HG02588 (cell line): ENCODE results near the gene GBGT1.
"Not testable (repeated sequence)": the region's sequence is repeated elsewhere in the genome, so short reads cannot be mapped to it uniquely, and the experiment has no call there.

ENCODE experiments used
- ATAC-seq: cut with Tn5 transposase; IDR thresholded peaks from one replicate; pipeline ENCODE4 v1.9.1; 2021; ENCODE audit warnings: mild to moderate bottlenecking, moderate library complexity; ENCODE audit not compliant: unreplicated experiment

Gene GBGT1

GRCh38 chr9:133199648-133200321 lies 36.1 kb upstream of the GBGT1 start:
- no peak for ATAC-seq

GRCh38 chr9:133195029-133195428 lies 31.3 kb upstream of the GBGT1 start:
- no peak for ATAC-seq

GRCh38 chr9:133194597-133194996 lies 30.9 kb upstream of the GBGT1 start:
- ATAC-seq: no peak

GRCh38 chr9:133191989-133192388 lies 28.3 kb upstream of the GBGT1 start:
- no peak for ATAC-seq

GRCh38 chr9:133189826-133190225 lies 26.1 kb upstream of the GBGT1 start:
- ATAC-seq: no peak

- ATAC-seq: no peak
Observed at GRCh38 chr9:133188843-133189180, 25.1 kb upstream of the GBGT1 start.

GRCh38 chr9:133188006-133188842 lies 24.5 kb upstream of the GBGT1 start:
- ATAC-seq: no peak

- no peak for ATAC-seq
Observed at GRCh38 chr9:133187561-133188005, 23.9 kb upstream of the GBGT1 start.

GRCh38 chr9:133186736-133187135 lies 23.0 kb upstream of the GBGT1 start:
- no peak for ATAC-seq

GRCh38 chr9:133184971-133185370 lies 21.3 kb upstream of the GBGT1 start:
- no peak for ATAC-seq

GRCh38 chr9:133182151-133182550 lies 18.4 kb upstream of the GBGT1 start:
- no peak for ATAC-seq

GRCh38 chr9:133181561-133181960 lies 17.8 kb upstream of the GBGT1 start:
- no peak for ATAC-seq

- no peak for ATAC-seq
Observed at GRCh38 chr9:133180953-133181352, 17.2 kb upstream of the GBGT1 start.

GRCh38 chr9:133173056-133173455 lies 9.3 kb upstream of the GBGT1 start:
- no peak for ATAC-seq

GRCh38 chr9:133171161-133171961 lies 7.6 kb upstream of the GBGT1 start:
- ATAC-seq: no peak

- ATAC-seq: no peak
Observed at GRCh38 chr9:133170716-133171115, 7.0 kb upstream of the GBGT1 start.

GRCh38 chr9:133169687-133170086 lies 6.0 kb upstream of the GBGT1 start:
- not testable (repeated sequence) for ATAC-seq

GRCh38 chr9:133169102-133169501 lies 5.4 kb upstream of the GBGT1 start:
- ATAC-seq: no peak

- no peak for ATAC-seq
Observed at GRCh38 chr9:133168432-133168831, 4.7 kb upstream of the GBGT1 start.

GRCh38 chr9:133167769-133168168 lies 4.1 kb upstream of the GBGT1 start:
- no peak for ATAC-seq

GRCh38 chr9:133167096-133167730 lies 3.5 kb upstream of the GBGT1 start:
- ATAC-seq: no peak
